A549 (cell line): ENCODE measurements around the gene OVAAL.

Experiments
- JUNB ChIP-seq: fragments of >200 bp; sonication (Bioruptor Twin); formaldehyde crosslinking; IDR thresholded peaks from 2 replicates; pipeline ENCODE4 v1.6.1; 2016
- POLR2A ChIP-seq: IDR thresholded peaks from 2 replicates; pipeline ENCODE4 v1.6.1; 2012; ENCODE audit warnings: mild to moderate bottlenecking, low read length
- TF ChIP-seq, protein P1 (sequence below): IDR thresholded peaks from 2 replicates; pipeline ENCODE4 v1.6.1; 2012; ENCODE audit warnings: low read depth, borderline replicate concordance
- TF ChIP-seq, protein P2 (sequence below): IDR thresholded peaks from 2 replicates; pipeline ENCODE4 v1.6.1; 2012

DNA sequence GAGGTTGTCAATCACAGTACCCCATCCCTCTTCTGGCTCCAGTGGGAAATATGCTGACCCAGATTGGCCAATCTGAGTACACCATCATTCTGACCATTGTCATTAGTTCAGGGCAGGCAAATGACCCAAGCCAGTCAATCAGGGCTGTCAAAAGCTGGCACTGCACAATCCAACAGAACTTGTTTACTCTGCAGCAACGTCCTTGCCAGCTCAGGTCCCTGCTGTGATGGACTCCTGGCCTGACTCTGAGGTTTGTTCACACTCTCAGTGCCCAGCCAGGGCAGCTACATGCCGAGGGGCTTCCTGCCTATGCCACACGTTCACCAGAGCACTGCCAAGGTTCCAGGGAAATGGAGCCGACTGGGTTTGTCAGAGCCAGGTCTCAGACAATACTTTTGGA, 14.7 kb upstream of the OVAAL start:
- TF ChIP-seq, protein P1, sequence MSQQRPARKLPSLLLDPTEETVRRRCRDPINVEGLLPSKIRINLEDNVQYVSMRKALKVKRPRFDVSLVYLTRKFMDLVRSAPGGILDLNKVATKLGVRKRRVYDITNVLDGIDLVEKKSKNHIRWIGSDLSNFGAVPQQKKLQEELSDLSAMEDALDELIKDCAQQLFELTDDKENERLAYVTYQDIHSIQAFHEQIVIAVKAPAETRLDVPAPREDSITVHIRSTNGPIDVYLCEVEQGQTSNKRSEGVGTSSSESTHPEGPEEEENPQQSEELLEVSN, result no peak
- TF ChIP-seq, protein P2, sequence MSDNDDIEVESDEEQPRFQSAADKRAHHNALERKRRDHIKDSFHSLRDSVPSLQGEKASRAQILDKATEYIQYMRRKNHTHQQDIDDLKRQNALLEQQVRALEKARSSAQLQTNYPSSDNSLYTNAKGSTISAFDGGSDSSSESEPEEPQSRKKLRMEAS, result no peak
- TF ChIP-seq JUNB (no peak), POLR2A (no peak)
